Stimulated activated naive CD4-positive, alpha-beta T cell (primary cell): ENCODE results near the gene OR6N2.

ENCODE experiments used
- DNase-seq, 6 experiments: peaks; one replicate each; lab custom pipeline; 2025; lab: John Stamatoyannopoulos, UW

The OR6N2 gene

DNA sequence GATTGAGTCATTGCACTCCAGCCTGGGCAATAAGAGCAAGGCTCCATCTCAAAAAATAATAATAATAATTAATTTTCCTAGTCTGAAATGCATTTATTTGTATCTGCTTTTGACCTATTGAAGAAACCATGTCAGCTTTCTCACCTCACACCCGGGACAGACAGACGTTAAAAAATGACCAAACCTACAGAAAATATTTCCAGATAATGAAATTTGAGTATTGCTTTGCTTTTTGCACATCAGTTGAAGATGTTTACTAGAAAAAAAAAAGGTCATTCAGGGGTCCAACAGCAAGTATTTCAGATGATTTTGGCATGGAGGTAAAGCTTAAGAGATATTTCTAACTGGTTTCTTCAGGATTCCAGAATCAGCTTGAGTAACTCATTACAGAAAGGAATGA lies 26.6 kb downstream of the OR6N2 start, which contains the start of gene OR6K6:
OR6K6 (plus strand) TSS at position 301 of the 400 bp plus-strand sequence. CDS start 168 bp downstream, outside the sequence.
- no peak for DNase-seq

DNA sequence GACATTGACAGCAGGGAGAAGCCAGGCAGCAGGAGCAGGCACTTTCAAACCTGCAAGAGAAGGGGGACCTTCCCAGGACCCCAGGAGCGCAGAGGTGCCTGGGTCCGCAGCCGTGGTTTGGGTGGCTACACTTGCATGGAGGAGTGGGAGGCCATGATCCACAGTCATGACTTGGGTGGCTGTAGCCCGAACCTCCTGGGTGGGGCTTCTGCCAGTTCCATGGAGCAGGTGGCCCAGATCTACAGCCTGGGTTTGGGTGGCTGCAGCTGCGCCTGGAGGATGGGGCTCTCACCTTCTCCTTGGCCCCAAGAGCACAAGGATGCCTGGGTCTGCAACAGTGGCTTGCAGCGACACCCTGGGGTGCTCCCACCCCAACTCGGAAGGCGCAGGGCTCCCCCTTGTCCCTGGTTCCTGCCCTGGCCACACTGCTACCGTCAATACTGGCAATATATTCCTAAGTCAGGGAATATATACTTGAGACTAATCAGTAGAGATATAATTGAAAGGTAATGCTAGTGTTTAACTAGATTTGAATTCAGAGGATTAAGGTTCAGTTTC lies 28.8 kb downstream of the OR6N2 start:
- DNase-seq: no peak

DNA sequence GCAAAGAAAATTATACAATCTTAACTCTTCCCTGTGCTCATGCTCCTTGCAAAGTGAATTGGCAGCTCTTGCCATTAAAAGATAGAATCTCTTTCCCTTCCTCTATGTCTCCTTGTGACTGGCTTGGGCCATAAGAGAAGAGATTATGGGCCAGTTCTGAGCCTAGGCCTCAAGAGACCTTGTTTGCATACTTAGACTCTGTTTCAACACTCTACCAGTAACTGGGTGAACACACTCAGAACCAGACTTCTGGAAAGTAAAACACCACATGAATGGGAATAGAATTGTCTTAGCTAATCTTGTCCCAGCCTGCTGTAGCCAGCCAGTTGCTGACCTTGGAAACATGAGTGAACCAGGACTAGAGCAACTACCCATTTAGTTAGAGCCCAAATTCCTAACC lies 45.2 kb downstream of the OR6N2 start:
- DNase-seq: no peak

DNA sequence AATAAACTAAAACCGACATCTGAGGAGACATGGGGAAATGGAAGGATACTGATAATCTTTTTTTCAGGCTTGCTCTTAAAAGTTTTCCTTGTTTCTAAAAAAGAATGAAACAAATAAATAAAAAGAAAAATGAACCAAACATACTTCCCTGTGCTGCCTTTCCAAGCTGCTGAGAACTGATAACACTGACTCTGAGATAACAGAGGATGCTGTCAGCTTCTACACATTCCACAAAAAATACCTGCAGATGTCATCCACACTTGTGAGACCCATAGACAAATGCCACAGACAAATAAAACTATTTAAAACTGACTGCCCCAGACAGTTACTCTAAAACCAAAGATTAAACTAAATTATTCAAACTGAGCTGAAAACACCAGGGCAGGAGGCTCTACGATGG lies 48.5 kb downstream of the OR6N2 start:
- no peak for DNase-seq

DNA sequence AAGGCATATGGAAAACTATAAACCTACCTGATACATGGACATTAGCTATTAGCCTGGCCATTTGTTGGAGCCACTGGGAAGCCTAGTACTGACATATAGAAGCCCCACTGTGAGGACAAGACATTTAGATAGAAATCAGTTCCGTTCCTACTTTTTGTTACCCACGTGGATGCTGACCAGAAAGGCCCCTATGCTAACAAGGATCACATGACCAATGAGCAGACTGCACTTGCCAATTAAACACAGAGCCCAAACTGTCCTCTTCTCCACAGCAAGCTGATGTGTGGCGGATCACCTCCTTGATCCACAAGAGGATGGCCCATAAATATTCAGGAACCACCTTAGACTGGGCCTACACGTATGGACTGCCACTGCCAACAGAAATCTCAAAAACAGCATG lies 49.3 kb downstream of the OR6N2 start:
- DNase-seq: no peak

DNA sequence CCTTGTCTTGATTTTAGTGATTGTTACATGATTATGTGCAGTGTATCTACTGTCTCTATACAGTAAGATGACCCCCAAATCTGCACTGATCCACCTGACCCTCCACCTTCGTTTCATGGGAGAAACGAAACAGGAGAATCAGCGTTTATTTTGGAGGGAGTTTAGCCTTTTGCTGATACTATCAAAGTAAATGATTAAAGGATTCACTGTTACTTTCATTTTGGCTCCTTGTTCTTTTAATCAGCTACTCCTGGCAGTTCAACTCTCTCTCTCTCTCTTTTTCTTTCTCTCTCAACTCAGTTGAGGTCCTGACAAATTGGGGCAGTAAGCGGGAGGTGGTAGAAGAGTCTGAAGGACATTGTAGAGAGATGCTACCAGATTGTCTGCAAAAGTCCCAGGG lies 50.6 kb downstream of the OR6N2 start:
- DNase-seq: no peak

DNA sequence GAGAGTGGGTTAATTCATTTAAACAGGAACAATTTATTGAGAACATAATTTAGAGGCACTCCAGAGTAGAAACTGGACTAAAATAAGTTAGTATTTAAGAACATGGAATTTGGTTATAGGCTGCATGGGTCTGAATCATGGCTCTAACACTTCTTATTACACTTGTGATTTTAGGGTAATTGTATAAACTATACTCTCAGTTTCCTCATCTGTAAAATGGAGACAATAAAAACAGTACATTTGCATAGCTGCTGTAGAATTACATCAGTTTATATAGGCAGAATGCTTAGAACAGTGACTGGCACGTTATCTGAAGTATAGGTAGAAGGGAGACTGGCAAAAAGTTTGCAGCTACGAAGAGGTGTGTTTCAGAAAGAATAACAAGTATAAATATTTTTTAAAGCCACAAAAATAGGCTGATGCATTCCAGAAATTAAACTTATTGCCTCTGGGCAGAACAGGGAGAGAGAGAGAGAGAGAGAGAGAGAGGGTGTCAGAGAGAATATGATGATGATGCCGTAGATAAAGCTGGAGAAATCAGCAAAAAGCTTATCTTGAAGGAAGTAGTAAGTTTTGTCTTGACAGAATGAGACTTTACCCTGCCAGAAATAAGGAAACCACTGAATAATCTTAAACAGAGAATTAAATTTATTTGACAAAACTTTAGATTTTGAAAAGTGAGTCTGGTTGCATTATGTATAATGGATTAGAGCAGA lies 52.3 kb downstream of the OR6N2 start:
- no peak for DNase-seq

DNA sequence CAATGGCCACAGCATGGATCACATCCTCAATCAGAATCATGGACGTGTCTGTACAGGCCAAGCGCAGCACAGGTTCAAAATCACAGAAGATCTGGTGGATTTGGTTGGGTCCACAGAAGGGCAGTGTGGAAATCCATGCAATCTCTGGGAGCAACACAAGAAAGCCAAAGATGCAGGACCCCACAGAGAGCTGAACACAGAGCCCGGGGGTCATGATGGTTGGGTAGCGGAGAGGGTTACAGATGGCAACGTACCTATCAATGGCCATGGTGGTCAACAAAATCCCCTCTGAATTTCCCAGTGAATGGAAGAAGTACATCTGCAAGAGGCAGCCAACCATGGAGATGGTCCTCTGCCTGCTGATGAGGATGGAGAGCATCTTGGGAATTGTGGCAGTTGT lies 56.6 kb downstream of the OR6N2 start:
- no peak for DNase-seq
